Measurements from ENCODE around the gene CAMK4. TPM values are rescaled to one million over a fixed set of nuclear protein-coding genes. Genes with fewer than 3 reads are reported as not detected.
A peak's percentile ranks its signal among the peaks of the same experiment; 100 is the strongest.

CAMK4 gene
- total RNA-seq, 1 donor from 2014 or later = 3.8 TPM

- no peaks in the 10 kb centered on the region for H3K4me1 Mint-ChIP-seq (ENCODE audit: low read depth, unreplicated experiment)
- Histone ChIP-seq H3K27me3 (ENCODE audit: insufficient read depth, low read length) (no peaks in the 10 kb centered on the region), H3K79me2 (ENCODE audit: insufficient read depth, low read length) (no peaks in the 10 kb centered on the region), H3K4me3 (ENCODE audit: insufficient read depth, low read depth, low read length) (no peak overlapping the region), H3K27ac (ENCODE audit: low read depth, low read length) (no peak overlapping the region), H3K4me1 (ENCODE audit: insufficient read depth, low read length) (no peaks in the 10 kb centered on the region), H3K9me3 (ENCODE audit: insufficient read depth, low read depth, low read length) (no peaks in the 10 kb centered on the region), H2AFZ (ENCODE audit: low read depth, low read length) (no peak overlapping the region), H4K20me1 (ENCODE audit: insufficient read depth, low read length) (no peaks in the 10 kb centered on the region), H3K9ac (ENCODE audit: low read length) (no peak overlapping the region), H3K4me2 (ENCODE audit: low read length) (no peak overlapping the region), H3K36me3 (ENCODE audit: insufficient read depth, low read length) (peaks cover 3% of the 10 kb centered on the region)
- FAIRE-seq (no peak), DNase-seq (ENCODE audit: low read depth) (no peak)
- no peaks in the 10 kb centered on the region for H3K36me3 Mint-ChIP-seq (ENCODE audit: low read depth, unreplicated experiment)
- H3K4me3 Mint-ChIP-seq (ENCODE audit: unreplicated experiment) = no peak overlapping the region
- TF ChIP-seq EZH2 (IDR thresholded peaks at IDR 0.05; ENCODE audit: insufficient read depth, low read length) (no peak), CTCF (IDR thresholded peaks at IDR 0.05; ENCODE audit: insufficient read depth, low read depth, low read length) (no peak)
- no peaks in the 10 kb centered on the region for H3K9me3 Mint-ChIP-seq (ENCODE audit: unreplicated experiment)
- no peak overlapping the region for H3K27ac Mint-ChIP-seq (ENCODE audit: unreplicated experiment)
- H3K27me3 Mint-ChIP-seq (ENCODE audit: low read depth, unreplicated experiment) = no peaks in the 10 kb centered on the region
Observed at GRCh38 chr5:111488353-111488752, 264.2 kb downstream of the CAMK4 start.

GRCh38 chr5:111493031-111493430, 268.8 kb downstream of the CAMK4 start:
- Histone ChIP-seq H2AFZ (ENCODE audit: low read depth, low read length) (no peak overlapping the region), H3K4me2 (ENCODE audit: low read length) (no peak overlapping the region), H3K9ac (ENCODE audit: low read length) (no peak overlapping the region), H3K27ac (ENCODE audit: low read depth, low read length) (no peak overlapping the region), H3K4me3 (ENCODE audit: insufficient read depth, low read depth, low read length) (no peak overlapping the region), H4K20me1 (ENCODE audit: insufficient read depth, low read length) (no peaks in the 10 kb centered on the region), H3K9me3 (ENCODE audit: insufficient read depth, low read depth, low read length) (no peaks in the 10 kb centered on the region), H3K4me1 (ENCODE audit: insufficient read depth, low read length) (no peaks in the 10 kb centered on the region), H3K36me3 (ENCODE audit: insufficient read depth, low read length) (peaks cover 25% of the 10 kb centered on the region), H3K79me2 (ENCODE audit: insufficient read depth, low read length) (no peaks in the 10 kb centered on the region), H3K27me3 (ENCODE audit: insufficient read depth, low read length) (no peaks in the 10 kb centered on the region)
- H3K4me1 Mint-ChIP-seq (ENCODE audit: low read depth, unreplicated experiment) = peaks cover 5% of the 10 kb centered on the region
- no peaks in the 10 kb centered on the region for H3K9me3 Mint-ChIP-seq (ENCODE audit: unreplicated experiment)
- peaks cover 2% of the 10 kb centered on the region for H3K36me3 Mint-ChIP-seq (ENCODE audit: low read depth, unreplicated experiment)
- no peak for FAIRE-seq
- DNase-seq (ENCODE audit: low read depth) = no peak
- H3K27ac Mint-ChIP-seq (ENCODE audit: unreplicated experiment) = no peak overlapping the region
- H3K4me3 Mint-ChIP-seq (ENCODE audit: unreplicated experiment) = no peak overlapping the region
- TF ChIP-seq CTCF (IDR thresholded peaks at IDR 0.05; ENCODE audit: insufficient read depth, low read depth, low read length) = no peak
- TF ChIP-seq EZH2 (IDR thresholded peaks at IDR 0.05; ENCODE audit: insufficient read depth, low read length) = no peak
- H3K27me3 Mint-ChIP-seq (ENCODE audit: low read depth, unreplicated experiment) = no peaks in the 10 kb centered on the region

- no peaks in the 10 kb centered on the region for H3K79me2 ChIP-seq (ENCODE audit: insufficient read depth, low read length)
- H3K9me3 ChIP-seq (ENCODE audit: insufficient read depth, low read depth, low read length) = no peaks in the 10 kb centered on the region
- no peak for FAIRE-seq
- Mint-ChIP-seq H3K36me3 (ENCODE audit: low read depth, unreplicated experiment) (peaks cover 5% of the 10 kb centered on the region), H3K4me1 (ENCODE audit: low read depth, unreplicated experiment) (peaks cover 5% of the 10 kb centered on the region), H3K27ac (ENCODE audit: unreplicated experiment) (peak overlapping the region; percentile 95), H3K27me3 (ENCODE audit: low read depth, unreplicated experiment) (no peaks in the 10 kb centered on the region), H3K9me3 (ENCODE audit: unreplicated experiment) (no peaks in the 10 kb centered on the region), H3K4me3 (ENCODE audit: unreplicated experiment) (no peak overlapping the region)
- no peak overlapping the region for H3K9ac ChIP-seq (ENCODE audit: low read length)
- no peak for DNase-seq (ENCODE audit: low read depth)
- H3K4me1 ChIP-seq (ENCODE audit: insufficient read depth, low read length) = no peaks in the 10 kb centered on the region
- H4K20me1 ChIP-seq (ENCODE audit: insufficient read depth, low read length) = no peaks in the 10 kb centered on the region
- no peak overlapping the region for H3K4me2 ChIP-seq (ENCODE audit: low read length)
- peak overlapping the region; percentile 5 for H3K27ac ChIP-seq (ENCODE audit: low read depth, low read length)
- no peak overlapping the region for H2AFZ ChIP-seq (ENCODE audit: low read depth, low read length)
- no peaks in the 10 kb centered on the region for H3K27me3 ChIP-seq (ENCODE audit: insufficient read depth, low read length)
- H3K36me3 ChIP-seq (ENCODE audit: insufficient read depth, low read length) = peaks cover 33% of the 10 kb centered on the region
- TF ChIP-seq EZH2 (IDR thresholded peaks at IDR 0.05; ENCODE audit: insufficient read depth, low read length) (no peak), CTCF (IDR thresholded peaks at IDR 0.05; ENCODE audit: insufficient read depth, low read depth, low read length) (no peak)
- H3K4me3 ChIP-seq (ENCODE audit: insufficient read depth, low read depth, low read length) = no peak overlapping the region
Observed at GRCh38 chr5:111494355-111494999, 270.3 kb downstream of the CAMK4 start.
